ENCODE data around the gene KPNA6. TPM values are rescaled to one million over a fixed set of nuclear protein-coding genes. Genes with fewer than 3 reads are reported as not detected.
A peak's percentile ranks its signal among the peaks of the same experiment; 100 is the strongest.

The KPNA6 gene
- total and polyA plus RNA-seq, 2 of the 13 experiments (the other 11 are each of a cell fraction or from before 2014, with no cell fraction given): 22.0 to 47.5 TPM

- no peak for TF ChIP-seq ZNF597 (CRISPR knock-in tag; IDR thresholded peaks at IDR 0.05)
- no peak for TF ChIP-seq RBM39 (IDR thresholded peaks at IDR 0.05; ENCODE audit: low read depth, low read length, poor library complexity, severe bottlenecking)
- no peak; the same call in 1 of the 2 replicates for TF ChIP-seq TOPORS (CRISPR knock-in tag; IDR thresholded peaks at IDR 0.05)
- no peak for TF ChIP-seq AKNA (CRISPR knock-in tag; IDR thresholded peaks at IDR 0.05; ENCODE audit: borderline replicate concordance)
- peak; percentile 66; the same call in 1 of the 2 replicates for TF ChIP-seq ZNF331 (CRISPR knock-in tag; IDR thresholded peaks at IDR 0.05)
- TF ChIP-seq SRSF4 (IDR thresholded peaks at IDR 0.05; ENCODE audit: low read depth, low read length, poor library complexity, severe bottlenecking): no peak
- TF ChIP-seq MATR3 (CRISPR knock-in tag; IDR thresholded peaks at IDR 0.05): no peak
- no peak for TF ChIP-seq IKZF4 (CRISPR knock-in tag; IDR thresholded peaks at IDR 0.05; ENCODE audit: borderline replicate concordance, low read depth, not compliant biosample characterization)
- peak in 1 of 2 experiments; percentile 78; a peak in 2 of 4 replicates for TF ChIP-seq ATF4 (CRISPR knock-in tag; IDR thresholded peaks at IDR 0.05)
- no peak for TF ChIP-seq ZNF773 (CRISPR knock-in tag; IDR thresholded peaks at IDR 0.05; ENCODE audit: borderline replicate concordance)
- no peak; the same call in 1 of the 2 replicates for TF ChIP-seq HDAC1 (CRISPR knock-in tag; IDR thresholded peaks at IDR 0.05)
- TF ChIP-seq ZNF850 (CRISPR knock-in tag; conservative IDR thresholded peaks at IDR 0.05): no peak
- no peak for TF ChIP-seq ZNF672 (CRISPR knock-in tag; IDR thresholded peaks at IDR 0.05)
- no peak for TF ChIP-seq NCOA5 (CRISPR knock-in tag; IDR thresholded peaks at IDR 0.05)
- no peak for TF ChIP-seq ZNF777 (CRISPR knock-in tag; IDR thresholded peaks at IDR 0.05)
- no peak for TF ChIP-seq HNF1A (IDR thresholded peaks at IDR 0.05; ENCODE audit: low read depth)
- no peak for TF ChIP-seq HNF1A (CRISPR knock-in tag; IDR thresholded peaks at IDR 0.05; ENCODE audit: borderline replicate concordance)
- peak; percentile 70 for TF ChIP-seq THAP11 (CRISPR knock-in tag; IDR thresholded peaks at IDR 0.05)
Observed at GRCh38 chr1:32178380-32179192, 70.7 kb downstream of the KPNA6 start (continued).
